Activated naive CD8-positive, alpha-beta T cell treated with anti-CD3 and anti-CD28 coated beads, Interleukin-2, amount 50 U/mL, for 16 hours (primary cell): ENCODE measurements around the gene ESR2.
"Not testable (repeated sequence)": the region's sequence is repeated elsewhere in the genome, so short reads cannot be mapped to it uniquely, and the experiment has no call there.

Source experiments
- DNase-seq: peaks from one replicate; pipeline ENCODE4 v3.0.0-alpha.2; 2020; ENCODE audit warnings: low read depth, low spot score

Gene ESR2

GRCh38 chr14:64040044-64040443, 254.1 kb downstream of the ESR2 start:
- DNase-seq: no peak

DNA sequence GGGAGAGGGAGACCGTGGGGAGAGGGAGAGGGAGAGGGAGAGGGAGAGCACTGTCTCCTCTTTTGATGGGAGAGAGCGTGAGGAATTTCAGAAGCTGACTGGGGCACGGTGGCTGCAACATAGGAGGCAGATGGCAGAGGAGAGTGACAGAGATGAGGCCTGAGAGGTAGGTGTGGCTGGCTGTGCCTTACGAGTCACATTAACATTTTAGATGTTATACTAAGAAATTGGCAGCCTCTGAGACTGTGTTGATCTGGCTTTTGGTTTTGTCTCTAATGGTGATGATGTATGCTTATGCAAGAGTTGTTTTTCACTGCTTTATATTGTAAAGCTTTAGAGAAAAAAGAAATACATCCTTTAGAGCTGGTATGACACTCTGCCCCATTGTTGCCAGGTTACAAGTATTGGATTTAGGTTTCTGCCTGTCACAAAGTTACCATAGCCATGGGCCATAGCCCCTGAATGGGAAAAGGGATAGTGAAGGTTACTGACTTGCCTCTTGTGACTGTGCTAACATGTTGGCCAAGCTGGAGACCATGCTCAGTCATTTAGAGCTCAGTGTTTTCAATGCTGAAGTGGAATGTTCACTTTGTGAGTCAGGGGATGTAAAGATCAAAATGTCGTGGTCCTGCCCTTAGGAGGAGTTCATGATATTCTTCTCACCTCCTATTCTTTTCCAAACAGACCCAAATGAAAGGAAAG, 255.2 kb downstream of the ESR2 start:
- no peak for DNase-seq

- DNase-seq: not testable (repeated sequence)
These were observed 256.1 kb downstream of the ESR2 start for GRCh38 chr14:64037869-64038745.

DNA sequence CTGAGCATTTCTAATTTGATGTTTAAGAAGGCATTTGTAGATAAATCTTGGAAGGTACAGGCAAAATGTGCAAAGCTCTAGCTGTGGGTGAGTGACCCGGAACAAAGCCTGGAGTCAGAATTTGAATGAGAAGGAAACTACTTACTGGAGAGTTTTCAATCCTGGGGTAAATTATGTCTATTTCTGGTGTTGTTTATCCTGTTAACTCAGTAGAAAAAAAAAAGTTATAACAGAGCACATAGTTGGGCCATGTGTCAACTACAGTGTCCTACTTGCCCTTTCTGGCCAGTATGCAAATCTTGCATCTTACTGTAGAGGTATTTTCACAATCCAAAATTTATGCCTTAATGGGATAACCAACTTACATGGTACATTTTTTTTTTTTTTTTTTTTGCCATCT, 259.0 kb downstream of the ESR2 start:
- no peak for DNase-seq
